Choroid plexus epithelial cell (primary cell): ENCODE data around the gene AKT3.

ENCODE experiments used
- DNase-seq: peaks from one replicate; pipeline ENCODE4 v3.0.0-alpha.2; 2010; ENCODE audit warnings: low read depth
- H3K4me3 ChIP-seq: 2 replicates; pipeline ENCODE4 v1.5.1; 2011; ENCODE audit warnings: low read depth, mild to moderate bottlenecking, control low read depth, low read length, moderate library complexity
- CTCF ChIP-seq: conservative IDR thresholded peaks from 2 replicates; pipeline ENCODE4 v1.5.1; 2011; ENCODE audit warnings: low read depth, mild to moderate bottlenecking, control low read depth, inconsistent platforms, low read length, moderate library complexity

Gene AKT3

GRCh38 chr1:243483952-243484351 is 366.1 kb downstream of the AKT3 start:
- DNase-seq, result no peak
- no peak for TF ChIP-seq CTCF
- H3K4me3 ChIP-seq, result no peak overlapping the region

- peak; percentile 44 for TF ChIP-seq CTCF
- no peak for DNase-seq
- peak overlapping the region; percentile 45 for H3K4me3 ChIP-seq
Measured at GRCh38 chr1:243483071-243483771, 366.8 kb downstream of the AKT3 start.

GRCh38 chr1:243482141-243483022 is 367.7 kb downstream of the AKT3 start:
- peak; percentile 81 for DNase-seq
- TF ChIP-seq CTCF, result no peak
- H3K4me3 ChIP-seq, result peak overlapping the region; percentile 45

GRCh38 chr1:243481101-243481500 is 368.9 kb downstream of the AKT3 start:
- no peak for TF ChIP-seq CTCF
- no peak for DNase-seq
- H3K4me3 ChIP-seq, result no peak overlapping the region

GRCh38 chr1:243477731-243478290 is 372.2 kb downstream of the AKT3 start:
- DNase-seq, result no peak

GRCh38 chr1:243475966-243476365 is 374.1 kb downstream of the AKT3 start:
- TF ChIP-seq CTCF, result peak; percentile 49
- no peak overlapping the region for H3K4me3 ChIP-seq
- peak; percentile 73 for DNase-seq

More at GRCh38 chr1:243477731-243478290, 372.2 kb downstream of the AKT3 start:
- no peak for TF ChIP-seq CTCF
- H3K4me3 ChIP-seq, result no peak overlapping the region
